ENCODE results near the gene RNF220. TPM values are rescaled to one million over a fixed set of nuclear protein-coding genes. Genes with fewer than 3 reads are reported as not detected.

The RNF220 gene
- total and polyA plus RNA-seq, 2 donors (not counting 3 experiments of a cell fraction or from before 2014, with no cell fraction given) = 62.7 to 66.6 TPM

- Histone ChIP-seq H3K4me1 (ENCODE audit: control insufficient read depth, extremely low read depth, insufficient read depth, low read length) (no peaks in the 10 kb centered on the region), H3K9me3 (replicated peaks; ENCODE audit: control insufficient read depth, insufficient read depth, low read length) (no peaks in the 10 kb centered on the region), H3K9me1 (replicated peaks; ENCODE audit: control insufficient read depth, extremely low read depth, insufficient read depth, low read length) (no peaks in the 10 kb centered on the region), H3K4me2 (ENCODE audit: insufficient read depth, low read length) (no peak overlapping the region), H3K27ac (ENCODE audit: insufficient read depth, low read depth, low read length) (no peak overlapping the region), H3K79me2 (ENCODE audit: control insufficient read depth, insufficient read depth, low read length) (no peaks in the 10 kb centered on the region), H3K36me3 (ENCODE audit: control insufficient read depth in 2 of 2, extremely low read depth in 1 of 2, insufficient read depth in 2 of 2, low read length in 2 of 2) (no peaks in the 10 kb centered on the region), H3K4me3 (replicated peaks in 1 of 3; ENCODE audit: insufficient read depth in 1 of 3, low read depth in 1 of 3, low read length in 3 of 3) (no peak overlapping the region), H2AFZ (ENCODE audit: low read depth, low read length) (no peak overlapping the region), H4K20me1 (replicated peaks; ENCODE audit: control insufficient read depth, extremely low read depth, insufficient read depth, low read length) (no peaks in the 10 kb centered on the region), H3K9ac (replicated peaks; ENCODE audit: extremely low read depth, insufficient read depth, low read length) (no peak overlapping the region), H3K27me3 (ENCODE audit: control insufficient read depth in 2 of 2, insufficient read depth in 2 of 2, low read length in 2 of 2) (peaks cover 0 to 6% of the 10 kb centered on the region in 2 experiments)
- ChIA-PET POLR2A (no interaction called here), CTCF (interaction anchor here (1.0 kb wide), 1 partner anchor 33 kb away, joined by 3 read pairs; no protein-coding TSS in a partner anchor)
- intact Hi-C loops (cut with micrococcal nuclease) (no loop called here), dilution Hi-C loops (cut with MboI; ENCODE audit: extremely low pct_ligation_motif_present, low sequenced_read_pairs) (no loop called here)
- no TSS peak for BruUV-seq (replicated peaks)
- TF ChIP-seq GATA2 (IDR thresholded peaks at IDR 0.05; ENCODE audit: insufficient read depth, insufficient read length, low read depth, low read length) (no peak), FOS (IDR thresholded peaks at IDR 0.05; ENCODE audit: borderline replicate concordance, insufficient read depth, low read length) (no peak), MYC (IDR thresholded peaks at IDR 0.05; ENCODE audit: low read depth, low read length) (no peak), CTCF (IDR thresholded peaks at IDR 0.05; ENCODE audit: extremely low read depth in 1 of 2, insufficient read depth in 1 of 2, low read depth in 1 of 2, low read length in 2 of 2) (no peak), JUN (IDR thresholded peaks at IDR 0.05; ENCODE audit: borderline replicate concordance, insufficient read depth, insufficient read length, low read depth) (no peak), POLR2A (IDR thresholded peaks at IDR 0.05; ENCODE audit: low read depth, low read length) (no peak)
- DNase-seq (ENCODE audit: low read depth, low spot score) = no peak
- FAIRE-seq = no peak
Measured at GRCh38 chr1:44685218-44685617, 280.2 kb downstream of the RNF220 start.

- no peaks in the 10 kb centered on the region for H3K9me1 ChIP-seq (replicated peaks; ENCODE audit: control insufficient read depth, extremely low read depth, insufficient read depth, low read length)
- FAIRE-seq (no peak), DNase-seq (ENCODE audit: low read depth, low spot score) (no peak)
- no peaks in the 10 kb centered on the region for H3K36me3 ChIP-seq (ENCODE audit: control insufficient read depth in 2 of 2, extremely low read depth in 1 of 2, insufficient read depth in 2 of 2, low read length in 2 of 2)
- no TSS peak for BruUV-seq (replicated peaks)
- H3K9ac ChIP-seq (replicated peaks; ENCODE audit: extremely low read depth, insufficient read depth, low read length) = no peak overlapping the region
- ChIA-PET POLR2A (no interaction called here), CTCF (interaction anchor here (0.9 to 1.0 kb wide), 2 partner anchors 13 to 33 kb away, joined by 3 read pairs; no protein-coding TSS in a partner anchor)
- no peak overlapping the region for H3K4me2 ChIP-seq (ENCODE audit: insufficient read depth, low read length)
- intact Hi-C loops (cut with micrococcal nuclease) (no loop called here), dilution Hi-C loops (cut with MboI; ENCODE audit: extremely low pct_ligation_motif_present, low sequenced_read_pairs) (no loop called here)
- no peaks in the 10 kb centered on the region for H4K20me1 ChIP-seq (replicated peaks; ENCODE audit: control insufficient read depth, extremely low read depth, insufficient read depth, low read length)
- no peaks in the 10 kb centered on the region for H3K9me3 ChIP-seq (replicated peaks; ENCODE audit: control insufficient read depth, insufficient read depth, low read length)
- H2AFZ ChIP-seq (ENCODE audit: low read depth, low read length) = no peak overlapping the region
- no peaks in the 10 kb centered on the region for H3K79me2 ChIP-seq (ENCODE audit: control insufficient read depth, insufficient read depth, low read length)
- TF ChIP-seq JUN (IDR thresholded peaks at IDR 0.05; ENCODE audit: borderline replicate concordance, insufficient read depth, insufficient read length, low read depth) = no peak
- no peak for TF ChIP-seq GATA2 (IDR thresholded peaks at IDR 0.05; ENCODE audit: insufficient read depth, insufficient read length, low read depth, low read length)
- no peak for TF ChIP-seq POLR2AphosphoS5 (IDR thresholded peaks at IDR 0.05; ENCODE audit: insufficient read depth, low read depth, low read length)
- TF ChIP-seq CTCF (IDR thresholded peaks at IDR 0.05; ENCODE audit: extremely low read depth in 1 of 2, insufficient read depth in 1 of 2, low read depth in 1 of 2, low read length in 2 of 2) = no peak
- TF ChIP-seq EZH2 (IDR thresholded peaks at IDR 0.05; ENCODE audit: borderline replicate concordance, low read depth, low read length, severe bottlenecking) = no peak
- TF ChIP-seq MYC (IDR thresholded peaks at IDR 0.05; ENCODE audit: low read depth, low read length) = no peak
- no peak for TF ChIP-seq FOS (IDR thresholded peaks at IDR 0.05; ENCODE audit: borderline replicate concordance, insufficient read depth, low read length)
- TF ChIP-seq POLR2A (IDR thresholded peaks at IDR 0.05; ENCODE audit: low read depth, low read length) = no peak
- no peak for TF ChIP-seq MAX (IDR thresholded peaks at IDR 0.05; ENCODE audit: insufficient read depth, insufficient read length)
- H3K27me3 ChIP-seq (ENCODE audit: control insufficient read depth in 2 of 2, insufficient read depth in 2 of 2, low read length in 2 of 2) = peaks cover 0 to 7% of the 10 kb centered on the region in 2 experiments
- H3K4me3 ChIP-seq (replicated peaks in 1 of 3; ENCODE audit: insufficient read depth in 1 of 3, low read depth in 1 of 3, low read length in 3 of 3) = no peak overlapping the region
- no peak overlapping the region for H3K27ac ChIP-seq (ENCODE audit: insufficient read depth, low read depth, low read length)
- no peaks in the 10 kb centered on the region for H3K4me1 ChIP-seq (ENCODE audit: control insufficient read depth, extremely low read depth, insufficient read depth, low read length)
Measured at GRCh38 chr1:44685881-44686280, 280.8 kb downstream of the RNF220 start.
